Measurements from ENCODE around the gene QDPR.

The QDPR gene

DNA sequence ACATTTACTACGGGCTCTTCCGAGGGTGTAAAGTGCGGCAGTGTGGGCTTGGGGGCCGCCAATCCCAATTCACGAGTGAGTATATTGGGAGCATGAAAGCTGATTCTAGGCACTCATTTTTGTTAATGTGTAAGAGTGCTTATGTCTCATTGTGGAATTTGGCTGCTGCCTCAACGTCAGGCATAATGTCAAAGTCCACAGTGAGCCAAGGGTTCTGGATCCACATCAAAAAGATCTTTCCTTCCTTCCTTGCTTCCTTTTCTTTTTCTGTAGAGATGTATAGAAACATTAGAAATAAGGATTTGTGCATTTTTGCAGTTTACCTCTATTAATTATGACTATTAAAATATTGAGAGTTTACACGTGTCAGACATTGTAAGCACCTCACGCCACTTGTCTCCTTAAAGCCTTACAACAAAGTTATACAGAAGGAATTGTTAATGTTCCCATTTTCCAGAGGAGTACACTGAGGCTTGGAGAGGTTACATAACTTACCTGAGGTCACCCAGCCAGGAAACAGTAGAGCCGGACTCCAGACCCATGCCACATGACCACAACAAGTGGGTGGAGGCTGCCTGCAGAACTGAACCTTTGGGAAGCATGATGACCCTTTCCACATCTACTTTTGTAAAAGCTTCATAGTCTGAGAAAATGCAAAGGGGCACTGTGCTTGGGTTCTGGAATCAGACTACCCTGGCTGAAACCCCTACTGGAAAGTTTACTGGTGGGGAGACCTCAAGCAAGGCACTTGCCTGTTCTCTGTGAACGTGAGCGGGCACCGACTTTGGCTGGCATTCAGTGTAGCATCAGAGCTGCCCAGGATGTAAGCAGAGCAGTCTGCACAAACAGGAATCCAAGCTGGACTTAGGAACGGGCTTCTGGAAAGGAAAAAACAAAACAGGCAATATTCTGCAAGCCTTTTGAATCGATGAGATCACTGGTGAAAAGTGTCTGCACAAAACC is 3.8 kb upstream of the QDPR start:
- no peak for TF ChIP-seq CTCF (IDR thresholded peaks at IDR 0.05; ENCODE audit: low read depth, low read length)
- DNase-seq (ENCODE audit: extremely low read depth, low read depth): no peak

- no peak for TF ChIP-seq CTCF (IDR thresholded peaks at IDR 0.05; ENCODE audit: low read depth, low read length)
- no peak for DNase-seq (ENCODE audit: extremely low read depth, low read depth)
Measured at GRCh38 chr4:17514865-17515264, 3.0 kb upstream of the QDPR start, which contains the start of gene CLRN2. Gene CLRN2 (plus strand): TSS chr4:17515165. CDS start chr4:17515267, 102 bp downstream.

DNA sequence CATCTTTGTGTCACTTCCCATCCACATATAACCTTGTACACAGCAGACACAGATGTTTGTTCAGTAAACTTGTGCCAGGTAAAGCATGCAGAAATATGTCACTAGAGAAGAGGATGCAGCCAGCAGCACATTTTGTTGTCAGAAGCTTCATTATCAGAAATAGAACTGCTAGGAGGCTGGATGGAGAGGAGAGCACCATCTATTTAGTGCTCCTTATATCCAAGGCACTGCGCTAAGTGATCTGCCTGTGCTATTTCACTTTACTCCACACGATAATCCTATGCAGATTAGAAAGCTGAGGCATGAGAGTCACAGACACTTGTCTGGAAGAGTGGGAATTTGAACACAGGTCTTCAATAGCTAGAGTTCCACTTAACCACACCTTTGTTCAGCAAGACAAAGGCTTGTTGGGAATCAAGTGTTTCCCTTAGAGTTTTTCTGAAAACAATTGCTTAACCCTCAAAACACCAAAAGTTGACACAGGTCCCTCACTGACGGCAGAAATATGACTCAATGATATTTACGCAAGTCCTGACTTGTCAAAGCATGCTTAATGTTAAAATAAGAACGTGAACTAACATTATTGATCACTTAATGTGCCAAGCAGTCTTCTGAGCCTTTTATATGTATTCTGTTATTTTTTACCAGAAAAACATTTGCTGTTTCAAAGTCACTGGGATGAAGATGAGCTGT is 1.2 kb upstream of the QDPR start:
- DNase-seq (ENCODE audit: extremely low read depth, low read depth): no peak
- no peak for TF ChIP-seq CTCF (IDR thresholded peaks at IDR 0.05; ENCODE audit: low read depth, low read length)

DNA sequence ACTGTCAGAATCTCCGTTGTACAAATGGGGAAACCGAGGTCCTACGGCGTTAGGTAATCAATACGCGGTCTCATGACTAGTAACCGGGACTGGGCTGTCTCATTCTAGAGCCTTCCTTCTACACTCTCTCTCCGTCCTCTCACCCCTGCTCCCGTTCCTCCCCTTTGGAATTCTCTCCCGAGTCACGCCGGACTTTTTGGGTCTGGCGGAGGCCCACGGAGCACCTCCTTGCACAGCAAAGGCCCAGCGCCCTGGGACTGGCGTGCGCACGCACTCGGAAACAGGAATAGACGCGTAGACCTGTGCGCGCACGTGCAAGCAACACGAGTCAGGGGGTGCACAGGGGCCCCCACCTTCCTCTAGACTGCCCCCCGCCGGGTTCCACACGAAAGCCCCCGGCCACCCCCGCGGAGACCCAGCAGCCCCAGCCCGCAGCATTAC is 361 bp downstream of the QDPR start:
- no peak for TF ChIP-seq CTCF (IDR thresholded peaks at IDR 0.05; ENCODE audit: low read depth, low read length)
- no peak for DNase-seq (ENCODE audit: extremely low read depth, low read depth)

- no peak for DNase-seq (ENCODE audit: extremely low read depth, low read depth)
- TF ChIP-seq CTCF (IDR thresholded peaks at IDR 0.05; ENCODE audit: low read depth, low read length): no peak
Measured at GRCh38 chr4:17511051-17511450, 839 bp downstream of the QDPR start.

GRCh38 chr4:17510582-17510981 is 1.3 kb downstream of the QDPR start:
- no peak for TF ChIP-seq CTCF (IDR thresholded peaks at IDR 0.05; ENCODE audit: low read depth, low read length)
- no peak for DNase-seq (ENCODE audit: extremely low read depth, low read depth)

- no peak for TF ChIP-seq CTCF (IDR thresholded peaks at IDR 0.05; ENCODE audit: low read depth, low read length)
- no peak for DNase-seq (ENCODE audit: extremely low read depth, low read depth)
Measured at GRCh38 chr4:17504081-17504480, 7.8 kb downstream of the QDPR start.

Data from AG09319 (cell line).